Measurements from ENCODE around the gene SWI5. TPM values are rescaled to one million over a fixed set of nuclear protein-coding genes. Genes with fewer than 3 reads are reported as not detected.
"Not testable (repeated sequence)": the region's sequence is repeated elsewhere in the genome, so short reads cannot be mapped to it uniquely, and the experiment has no call there.

SWI5 gene
- total RNA-seq, 1 donor from 2014 or later = 30.0 TPM

DNA sequence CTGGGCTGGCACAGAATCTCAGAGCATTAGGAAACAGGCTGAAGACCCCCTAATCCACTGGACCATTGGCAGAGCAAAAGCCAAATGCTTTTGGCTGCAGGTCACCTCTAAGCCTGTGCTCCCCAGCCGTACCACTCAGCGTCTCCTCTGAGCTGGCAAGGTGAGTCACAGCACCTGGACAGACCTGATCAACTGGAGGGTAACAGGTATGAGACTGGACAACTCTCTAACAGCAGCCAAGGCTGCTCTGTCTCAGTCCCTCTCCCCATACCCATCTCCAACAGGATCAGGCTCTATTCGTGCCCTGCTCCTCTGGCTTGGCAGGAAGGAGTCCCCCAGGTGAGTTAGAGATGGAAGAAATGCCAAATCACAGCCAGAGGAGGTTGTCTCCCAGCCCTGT lies 5.0 kb upstream of the SWI5 start:
- Histone ChIP-seq H3K27me3 (ENCODE audit: control insufficient read depth, insufficient read depth, low read length) (no peaks in the 10 kb centered on the region), H3K36me3 (ENCODE audit: control insufficient read depth, insufficient read depth, low read length) (peaks cover 8% of the 10 kb centered on the region), H3K4me3 (ENCODE audit: low read depth, low read length) (no peak overlapping the region)
- DNase-seq (ENCODE audit: low read depth) = peak; percentile 89
- TF ChIP-seq, protein P1, sequence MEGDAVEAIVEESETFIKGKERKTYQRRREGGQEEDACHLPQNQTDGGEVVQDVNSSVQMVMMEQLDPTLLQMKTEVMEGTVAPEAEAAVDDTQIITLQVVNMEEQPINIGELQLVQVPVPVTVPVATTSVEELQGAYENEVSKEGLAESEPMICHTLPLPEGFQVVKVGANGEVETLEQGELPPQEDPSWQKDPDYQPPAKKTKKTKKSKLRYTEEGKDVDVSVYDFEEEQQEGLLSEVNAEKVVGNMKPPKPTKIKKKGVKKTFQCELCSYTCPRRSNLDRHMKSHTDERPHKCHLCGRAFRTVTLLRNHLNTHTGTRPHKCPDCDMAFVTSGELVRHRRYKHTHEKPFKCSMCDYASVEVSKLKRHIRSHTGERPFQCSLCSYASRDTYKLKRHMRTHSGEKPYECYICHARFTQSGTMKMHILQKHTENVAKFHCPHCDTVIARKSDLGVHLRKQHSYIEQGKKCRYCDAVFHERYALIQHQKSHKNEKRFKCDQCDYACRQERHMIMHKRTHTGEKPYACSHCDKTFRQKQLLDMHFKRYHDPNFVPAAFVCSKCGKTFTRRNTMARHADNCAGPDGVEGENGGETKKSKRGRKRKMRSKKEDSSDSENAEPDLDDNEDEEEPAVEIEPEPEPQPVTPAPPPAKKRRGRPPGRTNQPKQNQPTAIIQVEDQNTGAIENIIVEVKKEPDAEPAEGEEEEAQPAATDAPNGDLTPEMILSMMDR (IDR thresholded peaks at IDR 0.05; ENCODE audit: insufficient read depth, low read length, severe bottlenecking) = peak; percentile 13
- no peak for FAIRE-seq

DNA sequence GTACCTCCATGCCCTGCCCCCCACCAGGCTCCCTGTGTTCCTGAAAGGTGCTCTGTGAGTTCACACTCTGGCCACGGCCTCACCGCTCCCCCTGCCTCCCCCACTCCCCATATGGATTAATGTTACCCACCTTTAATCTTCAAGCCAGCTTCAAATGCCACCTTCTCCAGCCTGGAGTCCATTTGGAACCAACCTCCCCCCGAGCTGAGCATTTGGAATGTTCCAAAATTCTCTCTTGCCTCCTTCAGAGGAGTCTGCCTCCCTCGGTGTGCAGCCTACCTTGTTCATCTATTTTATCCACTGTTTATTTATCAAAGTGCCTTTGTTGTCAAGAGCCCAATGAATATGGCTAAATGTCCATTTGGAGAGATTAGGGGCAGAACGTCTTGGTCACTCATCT lies 4.6 kb upstream of the SWI5 start:
- no peak for DNase-seq (ENCODE audit: low read depth)
- TF ChIP-seq, protein P1 (IDR thresholded peaks at IDR 0.05; ENCODE audit: insufficient read depth, low read length, severe bottlenecking) = no peak
- Histone ChIP-seq H3K36me3 (ENCODE audit: control insufficient read depth, insufficient read depth, low read length) (peaks cover 8% of the 10 kb centered on the region), H3K27me3 (ENCODE audit: control insufficient read depth, insufficient read depth, low read length) (no peaks in the 10 kb centered on the region), H3K4me3 (ENCODE audit: low read depth, low read length) (no peak overlapping the region)
- no peak for FAIRE-seq

DNA sequence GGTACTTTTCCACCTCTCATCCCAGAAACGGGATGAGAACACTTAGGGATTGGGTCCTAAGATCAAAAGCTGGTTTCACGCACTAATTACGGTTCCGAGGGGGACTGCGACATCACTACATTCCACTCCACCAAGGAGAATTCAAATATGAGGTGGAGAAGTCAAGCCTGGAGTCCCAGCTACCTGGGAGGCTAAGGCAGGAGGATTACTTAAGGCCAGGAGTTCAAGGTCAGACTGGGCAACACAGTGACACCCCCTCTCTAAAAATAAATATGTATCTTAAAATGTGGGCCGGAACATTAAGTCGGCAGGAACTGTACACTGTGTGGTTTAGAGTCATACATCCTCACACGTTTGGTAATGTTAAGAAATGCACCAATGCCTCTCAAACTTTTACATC lies 1.8 kb upstream of the SWI5 start:
- H3K36me3 ChIP-seq (ENCODE audit: control insufficient read depth, insufficient read depth, low read length) = peaks cover 5% of the 10 kb centered on the region
- no peak overlapping the region for H3K4me3 ChIP-seq (ENCODE audit: low read depth, low read length)
- DNase-seq (ENCODE audit: low read depth) (no peak), FAIRE-seq (no peak)
- H3K27me3 ChIP-seq (ENCODE audit: control insufficient read depth, insufficient read depth, low read length) = no peaks in the 10 kb centered on the region
- TF ChIP-seq, protein P1 (IDR thresholded peaks at IDR 0.05; ENCODE audit: insufficient read depth, low read length, severe bottlenecking) = no peak

DNA sequence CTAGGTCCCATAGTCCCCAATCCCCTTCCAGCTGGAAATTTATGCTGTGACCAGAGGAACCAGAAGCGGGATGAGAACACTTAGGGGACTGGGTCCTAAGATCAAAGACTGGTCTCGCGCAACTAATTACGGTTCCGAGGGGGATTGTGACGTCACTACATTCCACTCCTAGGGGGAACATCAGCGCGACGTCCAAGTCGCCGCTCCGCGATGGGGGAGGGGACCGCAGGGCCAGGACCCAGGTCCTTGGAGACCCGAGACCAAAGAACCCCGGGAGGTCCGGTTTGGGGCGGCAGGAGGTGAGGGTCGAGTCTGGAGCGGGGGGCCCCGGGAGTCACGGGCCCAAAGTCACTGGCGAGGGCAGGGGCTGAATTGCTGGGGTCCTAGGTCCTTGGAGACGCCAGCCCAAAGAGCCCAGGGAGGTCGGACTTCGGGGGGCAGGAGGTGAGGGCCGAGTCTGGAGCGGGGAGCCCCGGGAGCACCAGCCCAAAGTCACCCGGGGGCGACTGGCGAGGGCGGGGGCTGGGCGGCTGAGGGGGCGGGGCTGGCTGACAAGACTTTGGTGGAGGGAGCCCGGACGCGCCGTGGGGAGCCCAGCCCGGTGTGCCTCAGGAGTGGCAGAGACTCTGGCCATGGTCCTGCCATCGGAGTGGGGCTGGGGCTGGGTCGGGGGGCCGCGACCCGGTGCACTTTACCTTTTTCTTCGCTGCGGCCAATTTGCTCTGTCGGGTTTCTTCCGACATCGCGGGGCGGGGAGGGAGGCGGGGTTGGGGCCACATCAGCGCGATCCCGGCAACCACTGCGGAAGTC lies 673 bp upstream of the SWI5 start, which contains the start of gene GOLGA2:
Gene GOLGA2 (minus strand): TSS at position 810 of the 810 bp plus-strand sequence. CDS start 31 bp downstream, at position 779.
- TF ChIP-seq, protein P1 (IDR thresholded peaks at IDR 0.05; ENCODE audit: insufficient read depth, low read length, severe bottlenecking) = no peak
- Histone ChIP-seq H3K4me3 (ENCODE audit: low read depth, low read length) (peak within 1 kb of the TSS; percentile 91), H3K36me3 (ENCODE audit: control insufficient read depth, insufficient read depth, low read length) (peaks cover 2% of the 10 kb centered on the region), H3K27me3 (ENCODE audit: control insufficient read depth, insufficient read depth, low read length) (no peaks in the 10 kb centered on the region)
- FAIRE-seq (no peak), DNase-seq (ENCODE audit: low read depth) (peak; percentile 13)

DNA sequence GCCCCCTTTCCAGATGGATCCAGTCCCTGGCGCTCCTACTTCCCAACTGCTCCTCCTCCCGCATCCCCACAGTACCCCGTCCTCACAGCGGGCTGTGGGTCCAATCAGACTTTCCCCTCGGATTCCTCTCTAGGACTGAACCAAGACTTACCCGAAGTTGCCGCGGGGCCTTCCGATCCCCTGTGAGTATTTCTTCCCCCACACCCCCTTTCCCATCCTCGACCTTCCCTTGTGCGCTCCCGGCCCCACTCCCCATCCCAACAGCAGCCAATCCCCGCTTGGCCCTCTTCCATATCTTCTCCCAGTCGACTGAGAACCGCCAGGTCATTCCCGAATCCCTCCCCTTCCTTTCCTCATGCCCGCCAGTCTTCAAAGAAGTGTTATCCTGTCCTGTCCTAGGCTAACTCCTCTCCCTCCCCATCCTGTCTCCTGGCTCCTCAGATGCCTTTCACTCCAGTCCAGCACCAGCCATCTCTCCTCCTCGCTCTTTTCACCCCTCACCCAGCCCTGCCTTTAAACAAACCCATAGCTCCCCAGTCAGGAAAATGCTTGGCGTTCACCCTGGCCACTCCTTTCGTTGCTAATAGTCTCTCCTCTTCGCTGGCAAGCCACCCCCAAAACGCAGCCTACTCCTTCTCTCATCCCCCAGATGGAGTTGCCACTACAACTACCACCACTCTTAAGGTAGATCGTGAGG lies 646 bp downstream of the SWI5 start:
- Histone ChIP-seq H3K36me3 (ENCODE audit: control insufficient read depth, insufficient read depth, low read length) (peaks cover 2% of the 10 kb centered on the region), H3K4me3 (ENCODE audit: low read depth, low read length) (peak overlapping the region; percentile 91), H3K27me3 (ENCODE audit: control insufficient read depth, insufficient read depth, low read length) (no peaks in the 10 kb centered on the region)
- FAIRE-seq = no peak
- peak; percentile 21 for DNase-seq (ENCODE audit: low read depth)
- TF ChIP-seq, protein P1 (IDR thresholded peaks at IDR 0.05; ENCODE audit: insufficient read depth, low read length, severe bottlenecking) = no peak

DNA sequence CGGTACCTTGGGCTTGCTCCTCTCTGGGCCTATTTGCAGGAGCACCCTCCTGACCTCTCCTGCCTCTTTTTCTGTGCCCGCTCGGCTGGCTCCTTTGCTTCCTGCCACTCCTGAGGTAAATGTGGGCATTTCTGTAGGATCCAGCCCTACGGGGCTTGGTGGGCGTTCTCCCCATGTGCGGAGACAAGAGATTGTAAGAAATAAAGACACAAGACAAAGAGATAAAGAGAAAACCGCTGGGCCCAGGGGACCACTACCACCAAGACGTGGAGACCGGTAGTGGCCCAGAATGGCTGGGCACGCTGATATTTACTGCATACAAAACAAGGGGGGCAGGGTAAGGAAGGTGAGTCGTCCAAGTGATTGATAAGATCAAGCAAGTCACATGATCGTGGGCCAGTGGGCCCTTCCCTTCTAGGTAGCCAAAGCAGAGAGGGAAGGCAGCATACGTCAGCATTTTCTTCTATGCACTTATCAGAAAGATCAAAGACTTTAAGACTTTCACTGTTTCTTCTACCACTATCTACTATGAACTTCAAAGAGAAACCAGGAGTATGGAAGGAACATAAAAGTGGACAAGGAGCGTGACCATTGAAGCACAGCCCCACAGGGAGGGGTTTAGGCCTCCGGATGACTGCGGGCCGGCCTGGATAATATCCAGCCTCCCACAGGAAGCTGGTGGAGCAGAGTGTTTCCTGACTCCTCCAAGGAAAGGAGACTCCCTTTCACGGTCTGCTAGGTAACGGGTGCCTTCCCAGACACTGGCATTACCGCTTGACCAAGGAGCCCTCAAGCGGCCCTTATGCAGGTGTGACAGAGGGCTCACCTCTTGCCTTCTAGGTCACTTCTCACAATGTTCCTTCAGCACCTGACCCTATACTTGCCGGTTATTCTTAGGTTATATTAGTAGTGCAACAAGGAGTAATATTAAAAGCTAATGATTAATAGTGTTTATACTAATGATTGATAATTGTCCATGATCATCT lies 3.3 kb downstream of the SWI5 start:
- not testable (repeated sequence) for H3K27me3 ChIP-seq (ENCODE audit: control insufficient read depth, insufficient read depth, low read length); H3K4me3 ChIP-seq (ENCODE audit: low read depth, low read length); FAIRE-seq; DNase-seq (ENCODE audit: low read depth); H3K36me3 ChIP-seq (ENCODE audit: control insufficient read depth, insufficient read depth, low read length)

Data from bronchial epithelial cell (primary cell).